Measurements from ENCODE around the gene HAP1. TPM values are rescaled to one million over a fixed set of nuclear protein-coding genes. Genes with fewer than 3 reads are reported as not detected.
A peak's percentile ranks its signal among the peaks of the same experiment; 100 is the strongest.
"Not testable (repeated sequence)": the region's sequence is repeated elsewhere in the genome, so short reads cannot be mapped to it uniquely, and the experiment has no call there.

HAP1 gene
- total RNA-seq, 1 experiment from 2014 or later = 0.06 TPM

- no peak for DNase-seq (ENCODE audit: low spot score)
These were observed 43.2 kb downstream of the HAP1 start for GRCh38 chr17:41691031-41691777.

DNA sequence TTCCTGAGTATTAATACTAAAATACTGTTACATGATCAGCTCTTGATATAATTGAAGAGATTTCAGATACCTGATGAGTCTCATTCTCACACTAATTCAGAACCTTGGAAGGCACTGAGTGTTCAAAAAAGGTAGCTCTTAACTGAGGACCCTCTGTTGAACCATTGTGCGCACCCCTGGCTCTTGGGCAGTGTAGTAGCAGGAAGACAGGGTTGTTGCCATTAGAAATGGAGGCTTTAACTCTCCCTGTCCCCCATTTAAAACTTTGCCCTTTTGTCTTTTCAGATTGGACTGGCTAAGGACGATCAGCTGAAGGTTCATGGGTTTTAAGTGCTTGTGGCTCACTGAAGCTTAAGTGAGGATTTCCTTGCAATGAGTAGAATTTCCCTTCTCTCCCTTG, 43.9 kb downstream of the HAP1 start:
- DNase-seq (ENCODE audit: low spot score) = no peak

DNA sequence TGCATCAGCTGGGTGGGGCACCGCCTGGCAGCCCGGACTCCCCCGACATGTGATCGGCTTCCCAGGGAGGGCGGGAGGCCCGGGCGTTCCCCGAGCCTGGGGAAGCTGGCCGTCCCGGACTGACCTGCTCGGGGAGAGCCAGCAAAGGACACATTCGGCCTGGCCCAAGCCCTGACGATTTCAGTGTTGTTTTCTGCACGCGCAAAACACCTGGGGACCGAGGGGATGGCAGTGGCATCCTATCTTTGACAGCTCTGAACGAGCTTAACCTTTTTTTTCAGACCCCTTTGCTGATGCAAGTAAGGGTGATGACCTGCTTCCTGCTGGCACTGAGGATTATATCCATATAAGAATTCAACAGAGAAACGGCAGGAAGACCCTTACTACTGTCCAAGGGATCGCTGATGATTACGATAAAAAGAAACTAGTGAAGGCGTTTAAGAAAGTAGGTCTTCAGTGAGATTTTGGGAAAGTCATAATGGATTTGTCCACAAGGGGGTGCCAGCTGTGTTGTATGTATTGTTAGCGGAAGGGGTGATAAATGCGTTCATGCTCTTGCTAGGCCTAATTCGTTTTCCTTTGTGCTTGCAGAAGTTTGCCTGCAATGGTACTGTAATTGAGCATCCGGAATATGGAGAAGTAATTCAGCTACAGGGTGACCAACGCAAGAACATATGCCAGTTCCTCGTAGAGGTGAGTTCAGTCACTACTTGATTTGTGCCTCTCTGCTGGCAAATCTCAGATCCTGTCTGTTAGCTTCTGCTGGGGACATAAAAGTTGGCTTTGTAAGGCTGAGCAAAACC, 44.7 kb downstream of the HAP1 start:
- peak; percentile 64 for DNase-seq (ENCODE audit: low spot score)

DNA sequence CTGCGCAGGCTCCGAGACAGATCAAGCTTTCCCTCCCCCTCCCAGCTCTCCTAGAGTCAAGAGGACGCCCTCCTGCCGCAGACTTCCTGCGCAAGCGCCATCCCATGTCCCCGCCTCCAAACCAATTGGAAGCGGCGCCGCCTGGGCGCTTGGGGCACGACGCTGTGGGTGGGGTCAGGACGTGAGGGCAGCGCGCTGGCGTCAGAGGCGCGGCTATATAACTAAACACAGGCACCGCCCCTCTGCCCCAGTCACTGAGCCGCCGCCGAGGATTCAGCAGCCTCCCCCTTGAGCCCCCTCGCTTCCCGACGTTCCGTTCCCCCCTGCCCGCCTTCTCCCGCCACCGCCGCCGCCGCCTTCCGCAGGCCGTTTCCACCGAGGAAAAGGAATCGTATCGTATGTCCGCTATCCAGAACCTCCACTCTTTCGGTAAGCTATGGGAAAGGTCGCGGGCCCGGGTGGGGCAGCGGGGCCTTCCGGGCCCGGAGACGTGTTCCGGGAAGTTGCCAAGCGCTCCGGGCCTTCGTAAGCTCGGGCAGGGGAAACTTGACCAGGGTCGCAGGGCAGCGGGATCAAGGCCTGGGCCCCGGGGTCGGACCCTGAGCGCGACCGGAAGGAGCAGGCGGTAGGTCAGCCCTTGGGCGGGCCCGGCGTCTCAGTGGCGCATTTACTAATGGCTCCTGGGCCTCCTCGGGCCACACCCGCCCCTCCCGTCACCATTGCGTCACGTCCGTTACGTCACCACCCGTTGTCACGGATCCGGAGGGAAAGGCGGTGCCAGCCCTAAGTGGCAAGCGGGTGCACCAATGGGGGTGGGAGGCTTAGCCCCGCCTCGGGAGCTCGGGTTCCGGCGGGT, 45.6 kb downstream of the HAP1 start, which contains the start of gene EIF1:
Gene EIF1 (plus strand): TSS at position 245 of the 856 bp plus-strand sequence. CDS start 154 bp downstream, at position 399.
- DNase-seq (ENCODE audit: low spot score) = peak; percentile 99

DNA sequence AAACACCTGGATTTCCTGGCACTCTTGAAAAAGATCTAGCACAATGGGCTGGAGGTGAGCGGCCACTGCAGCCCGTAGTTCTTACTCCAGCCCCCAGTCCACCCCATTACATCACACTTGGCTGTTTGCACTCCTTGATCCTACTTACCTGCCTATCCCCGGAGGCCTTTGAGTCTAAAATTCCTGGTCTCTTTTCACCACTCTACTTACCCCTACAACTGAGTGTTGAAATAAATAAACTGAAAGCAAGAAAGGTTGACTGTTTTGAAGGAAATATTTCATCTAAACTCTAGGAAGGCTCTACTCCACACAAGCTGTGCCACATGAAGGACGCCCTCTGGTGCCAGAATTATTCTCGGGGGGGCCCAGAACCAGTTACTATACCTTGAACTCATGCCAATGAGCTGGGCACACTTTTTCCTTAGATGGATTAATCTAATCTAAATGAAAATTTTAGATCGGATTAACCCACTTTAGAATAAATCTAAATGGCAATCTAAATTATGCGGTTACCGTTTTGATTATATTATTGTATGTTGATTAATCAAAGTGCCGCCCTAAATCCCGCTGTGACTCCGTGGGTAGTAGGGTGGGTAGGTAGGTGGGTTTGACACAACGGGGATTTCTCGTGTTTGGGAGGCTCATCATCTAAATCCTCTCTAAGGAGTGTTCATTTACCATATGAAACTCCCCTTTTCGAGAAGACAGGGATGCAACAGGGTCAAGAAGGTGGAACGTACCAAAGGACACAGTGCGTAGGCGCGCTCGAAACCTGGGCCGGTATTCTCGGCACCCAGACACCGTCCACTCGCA, 46.4 kb downstream of the HAP1 start:
- DNase-seq (ENCODE audit: low spot score) = peak; percentile 68

GRCh38 chr17:41686281-41686680, 48.2 kb downstream of the HAP1 start:
- peak; percentile 1 for DNase-seq (ENCODE audit: low spot score)

DNA sequence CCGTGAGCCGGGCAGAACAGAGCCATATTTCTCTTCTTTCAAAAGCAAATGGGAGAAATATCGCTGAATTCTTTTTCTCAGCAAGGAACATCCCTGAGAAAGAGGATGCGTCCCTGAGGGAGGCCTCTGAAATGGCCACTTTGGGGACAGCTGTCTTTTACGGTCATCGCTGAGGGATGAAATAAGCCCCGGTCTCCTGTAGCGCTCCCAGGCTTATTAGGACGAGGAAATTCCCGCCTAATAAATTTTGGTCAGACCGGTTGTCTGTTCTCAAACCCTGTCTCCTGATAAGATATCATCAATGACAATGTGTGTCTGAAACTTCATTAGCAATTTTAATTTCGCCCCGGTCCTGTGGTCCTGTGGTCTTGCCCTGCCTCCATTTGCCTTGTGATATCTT, 48.7 kb downstream of the HAP1 start:
- DNase-seq (ENCODE audit: low spot score) = not testable (repeated sequence)

- DNase-seq (ENCODE audit: low spot score) = peak; percentile 1
These were observed 50.4 kb downstream of the HAP1 start for GRCh38 chr17:41684035-41684434.

DNA sequence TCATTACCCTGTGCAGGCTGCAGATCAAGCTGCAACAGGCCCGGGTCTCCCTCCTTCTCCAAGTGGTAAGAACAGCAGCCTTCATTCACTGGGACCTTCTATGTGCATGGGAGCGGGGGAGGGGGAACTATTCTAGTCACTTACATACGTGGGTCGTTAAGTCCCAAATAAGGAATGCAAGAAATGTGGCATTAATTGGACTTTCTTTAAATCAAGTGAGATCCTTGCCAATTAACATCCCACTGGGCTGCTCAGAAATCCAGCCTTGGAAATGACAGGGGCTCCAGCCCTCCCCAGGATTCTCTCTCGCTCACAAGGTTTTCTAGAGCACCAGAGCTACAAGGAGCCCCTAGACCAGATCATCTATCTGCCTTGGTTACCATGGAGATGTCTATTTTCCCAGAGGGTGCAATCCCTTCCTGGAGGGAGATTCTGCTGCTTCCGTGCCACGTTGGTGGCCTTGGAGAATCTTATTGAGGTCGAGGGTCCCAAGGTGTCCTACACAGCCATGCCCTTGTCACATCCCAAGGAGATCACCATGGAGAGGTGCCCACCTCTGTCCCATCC, 50.9 kb downstream of the HAP1 start:
- DNase-seq (ENCODE audit: low spot score) = peak; percentile 3

- no peak for DNase-seq (ENCODE audit: low spot score)
These were observed 51.8 kb downstream of the HAP1 start for GRCh38 chr17:41682631-41683030.

DNA sequence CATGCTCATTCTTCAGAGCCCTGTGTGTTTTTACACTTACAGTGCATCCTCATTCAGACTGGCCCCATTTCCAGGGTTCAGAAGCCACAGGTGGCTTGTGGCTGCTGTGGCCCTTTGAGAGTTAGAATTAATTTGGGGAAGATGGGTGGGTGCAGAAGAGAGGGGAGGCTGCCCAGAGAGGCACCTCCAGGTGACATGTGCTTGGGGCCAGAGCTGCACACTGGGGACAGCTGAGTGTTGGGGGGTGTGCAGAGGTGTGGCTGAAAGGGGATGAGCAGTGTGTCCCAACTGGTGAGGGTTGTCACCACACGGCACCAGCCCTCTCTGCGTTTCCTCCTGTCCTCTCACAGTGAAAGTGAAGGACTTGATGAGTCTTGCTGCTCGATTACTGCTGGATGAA, 52.7 kb downstream of the HAP1 start:
- DNase-seq (ENCODE audit: low spot score) = peak; percentile 2

- DNase-seq (ENCODE audit: low spot score) = no peak
These were observed 53.9 kb downstream of the HAP1 start for GRCh38 chr17:41680426-41681040.

- DNase-seq (ENCODE audit: low spot score) = no peak
These were observed 54.6 kb downstream of the HAP1 start for GRCh38 chr17:41679740-41680425.

GRCh38 chr17:41678907-41679739, 55.3 kb downstream of the HAP1 start:
- DNase-seq (ENCODE audit: low spot score) = peak; percentile 93

DNA sequence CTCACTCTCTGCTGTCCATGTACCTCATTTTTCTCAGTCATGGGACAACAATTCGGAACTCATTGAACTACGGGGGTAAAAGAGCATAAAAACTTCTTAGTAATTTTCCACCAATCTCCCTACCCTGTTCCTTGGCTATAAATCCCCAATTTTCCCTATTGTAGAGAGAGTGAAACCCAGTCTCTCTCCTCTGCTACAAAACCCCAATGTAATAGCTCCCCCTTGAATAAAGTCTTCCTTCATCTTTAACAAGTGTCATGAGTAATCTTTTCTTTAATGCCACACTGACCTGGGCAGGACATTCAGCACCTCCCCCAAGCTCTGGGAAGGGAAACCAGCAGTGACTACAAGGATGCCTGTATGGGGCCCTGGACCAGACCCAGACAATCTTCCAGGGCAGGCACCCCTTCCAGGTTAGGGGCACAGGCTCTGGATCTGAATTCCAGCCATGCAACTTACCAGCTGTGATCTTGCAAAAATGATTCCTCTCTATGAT, 56.0 kb downstream of the HAP1 start:
- DNase-seq (ENCODE audit: low spot score) = peak; percentile 59

DNA sequence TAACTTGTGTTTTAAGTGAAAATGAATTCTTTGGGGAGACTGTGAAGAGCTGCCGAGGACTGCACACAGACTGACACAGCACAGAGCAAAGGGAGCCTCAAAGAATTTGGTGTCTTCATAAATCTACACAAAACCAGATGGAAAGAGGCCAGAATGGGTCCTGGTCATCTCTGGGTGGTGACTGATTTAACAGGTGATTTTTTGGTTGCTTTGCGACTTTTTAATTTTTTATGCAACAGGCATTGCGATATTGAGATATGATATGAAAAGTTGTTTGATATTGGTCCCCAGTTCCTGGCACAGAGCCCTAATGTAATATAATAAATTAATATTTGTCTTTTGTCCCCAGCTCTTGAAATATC, 58.4 kb downstream of the HAP1 start:
- DNase-seq (ENCODE audit: low spot score) = no peak

DNA sequence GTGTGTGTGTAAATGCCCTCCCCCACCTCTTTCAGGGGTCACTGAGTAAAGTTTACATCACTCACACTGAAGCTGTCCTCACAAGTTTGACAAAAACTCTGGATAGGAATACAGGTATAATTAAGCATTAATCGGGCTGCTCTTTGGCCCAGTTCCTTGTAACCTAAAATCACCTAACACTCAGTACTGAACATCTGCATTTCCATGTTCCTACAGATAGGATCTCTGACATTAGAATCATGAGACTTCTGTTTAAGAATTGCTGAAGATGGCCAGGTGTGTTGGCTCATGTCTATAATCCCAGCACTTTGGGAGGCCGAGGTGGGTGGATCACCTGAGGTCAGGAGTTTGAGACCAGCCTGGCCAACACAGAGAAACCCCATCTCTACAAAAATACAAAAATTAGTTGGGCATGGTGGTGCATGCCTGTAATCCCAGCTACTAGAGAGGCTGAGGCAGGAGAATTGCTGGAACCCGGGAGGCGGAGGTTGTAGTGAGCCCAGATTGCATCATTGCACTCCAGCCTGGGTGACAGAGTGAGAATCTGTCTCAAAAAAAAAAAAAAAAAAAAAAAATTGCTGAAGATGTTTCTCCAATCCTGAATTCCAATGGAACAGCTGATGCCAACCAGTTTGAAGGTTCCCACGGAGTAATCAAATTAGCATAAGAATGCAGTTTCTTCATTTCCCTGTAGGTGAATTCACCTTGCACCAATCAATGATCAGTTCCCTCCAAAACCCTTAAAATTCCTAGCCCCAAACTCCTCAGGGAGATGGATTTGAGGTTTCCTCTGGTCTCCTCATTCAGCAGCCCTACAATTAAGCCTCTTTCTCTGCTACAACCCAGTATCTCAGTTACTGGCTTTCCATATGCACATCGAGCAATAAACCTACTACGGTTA, 59.0 kb downstream of the HAP1 start:
- DNase-seq (ENCODE audit: low spot score) = not testable (repeated sequence)
